Measurements from ENCODE around the gene BIK. TPM values are rescaled to one million over a fixed set of nuclear protein-coding genes. Genes with fewer than 3 reads are reported as not detected.

Gene BIK
- polyA plus RNA-seq, 1 of the 3 experiments (the other 2 are of a cell fraction), result 0.66 TPM

GRCh38 chr22:43077121-43077877 is 33.3 kb upstream of the BIK start:
- TF ChIP-seq RAD21 (IDR thresholded peaks at IDR 0.05; ENCODE audit: low read length), result no peak
- no peak for TF ChIP-seq TCF12 (IDR thresholded peaks at IDR 0.05)
- WGBS (ENCODE audit: low lambda C conversion rate), result 84% methylated on average over 3 of the region's 20 CpGs

GRCh38 chr22:43078522-43078921 is 32.0 kb upstream of the BIK start:
- ChIA-PET CTCF (no interaction called here), POLR2A (no interaction called here)
- Histone ChIP-seq H3K9me2 (no peaks in the 10 kb centered on the region), H3K79me2 (ENCODE audit: insufficient read depth) (no peaks in the 10 kb centered on the region), H3K9me3 (no peaks in the 10 kb centered on the region), H3F3A (replicated peaks; ENCODE audit: insufficient read depth) (no peaks in the 10 kb centered on the region), H3K27ac (ENCODE audit: low read depth in 2 of 2, low read length in 1 of 2) (no peak overlapping the region), H2AFZ (ENCODE audit: low read depth) (no peak overlapping the region), H3K9ac (no peak overlapping the region), H3K27me3 (ENCODE audit: insufficient read depth) (no peaks in the 10 kb centered on the region), H3K4me3 (ENCODE audit: low read depth in 2 of 2, low read length in 1 of 2) (no peak overlapping the region), H4K20me1 (ENCODE audit: insufficient read depth) (no peaks in the 10 kb centered on the region), H3K36me3 (replicated peaks in 1 of 2; ENCODE audit: control insufficient read depth in 1 of 2, insufficient read depth in 2 of 2, low read length in 1 of 2) (no peaks in the 10 kb centered on the region), H3K4me1 (ENCODE audit: control insufficient read depth in 1 of 2, insufficient read depth in 2 of 2, low read depth in 1 of 2, low read length in 1 of 2) (no peaks in the 10 kb centered on the region), H3K4me2 (no peak overlapping the region)
- WGBS (ENCODE audit: low lambda C conversion rate), result 88% methylated on average over 3 of the region's 12 CpGs
- TF ChIP-seq EZH2phosphoT487 (IDR thresholded peaks at IDR 0.05; ENCODE audit: borderline replicate concordance, low read depth), result no peak
- TF ChIP-seq FOXJ3 (CRISPR knock-in tag; IDR thresholded peaks at IDR 0.05), result no peak
- no peak for TF ChIP-seq POLR2AphosphoS5 (IDR thresholded peaks at IDR 0.05; ENCODE audit: low read depth, low read length)
- no peak for TF ChIP-seq NFIC (IDR thresholded peaks at IDR 0.05; ENCODE audit: borderline replicate concordance)
- TF ChIP-seq CTCF (IDR thresholded peaks at IDR 0.05), result no peak
- no peak for TF ChIP-seq RFX5 (IDR thresholded peaks at IDR 0.05; ENCODE audit: low read length)
- no peak for TF ChIP-seq FOSL2 (IDR thresholded peaks at IDR 0.05; ENCODE audit: borderline replicate concordance, low read depth)
- no peak for TF ChIP-seq EP300 (IDR thresholded peaks at IDR 0.05; ENCODE audit: borderline replicate concordance in 1 of 2, low read depth in 1 of 2, low read length in 1 of 2)
- TF ChIP-seq NRF1 (IDR thresholded peaks at IDR 0.05; ENCODE audit: low read depth, low read length), result no peak
- TF ChIP-seq PBX3 (IDR thresholded peaks at IDR 0.05), result no peak
- TF ChIP-seq RXRA (IDR thresholded peaks at IDR 0.05; ENCODE audit: borderline replicate concordance, low read depth), result no peak
- TF ChIP-seq ELF1 (IDR thresholded peaks at IDR 0.05), result no peak
- no peak for TF ChIP-seq MEF2A (IDR thresholded peaks at IDR 0.05; ENCODE audit: borderline replicate concordance, low read depth)
- TF ChIP-seq RCOR1 (IDR thresholded peaks at IDR 0.05; ENCODE audit: low read length), result no peak
- TF ChIP-seq TCF12 (IDR thresholded peaks at IDR 0.05), result no peak
- DNase-seq, result no peak

More at GRCh38 chr22:43077121-43077877, 33.3 kb upstream of the BIK start:
- Histone ChIP-seq H4K20me1 (ENCODE audit: insufficient read depth) (no peaks in the 10 kb centered on the region), H3K27ac (ENCODE audit: low read depth in 2 of 2, low read length in 1 of 2) (no peak overlapping the region), H3K4me1 (ENCODE audit: control insufficient read depth in 1 of 2, insufficient read depth in 2 of 2, low read depth in 1 of 2, low read length in 1 of 2) (no peaks in the 10 kb centered on the region), H3F3A (replicated peaks; ENCODE audit: insufficient read depth) (no peaks in the 10 kb centered on the region), H2AFZ (ENCODE audit: low read depth) (no peak overlapping the region), H3K9me2 (no peaks in the 10 kb centered on the region), H3K79me2 (ENCODE audit: insufficient read depth) (no peaks in the 10 kb centered on the region), H3K9me3 (no peaks in the 10 kb centered on the region), H3K4me3 (ENCODE audit: low read depth in 2 of 2, low read length in 1 of 2) (no peak overlapping the region), H3K4me2 (no peak overlapping the region), H3K27me3 (ENCODE audit: insufficient read depth) (no peaks in the 10 kb centered on the region), H3K9ac (no peak overlapping the region), H3K36me3 (replicated peaks in 1 of 2; ENCODE audit: control insufficient read depth in 1 of 2, insufficient read depth in 2 of 2, low read length in 1 of 2) (no peaks in the 10 kb centered on the region)
- ChIA-PET CTCF (no interaction called here), POLR2A (no interaction called here)
- no peak for DNase-seq
